IPS DF 19.7 (cell line): ENCODE data around the gene SLC9A4.
"Not testable (repeated sequence)": the region's sequence is repeated elsewhere in the genome, so short reads cannot be mapped to it uniquely, and the experiment has no call there.

Source experiments
- DNase-seq: peaks from one replicate; pipeline ENCODE4 v3.0.0-alpha.2; 2013; ENCODE audit warnings: low read depth, low spot score

SLC9A4 gene

GRCh38 chr2:102547462-102547861 is 74.4 kb downstream of the SLC9A4 start:
- DNase-seq: no peak

- DNase-seq: no peak
Observed at GRCh38 chr2:102549027-102549426, 76.0 kb downstream of the SLC9A4 start.

DNA sequence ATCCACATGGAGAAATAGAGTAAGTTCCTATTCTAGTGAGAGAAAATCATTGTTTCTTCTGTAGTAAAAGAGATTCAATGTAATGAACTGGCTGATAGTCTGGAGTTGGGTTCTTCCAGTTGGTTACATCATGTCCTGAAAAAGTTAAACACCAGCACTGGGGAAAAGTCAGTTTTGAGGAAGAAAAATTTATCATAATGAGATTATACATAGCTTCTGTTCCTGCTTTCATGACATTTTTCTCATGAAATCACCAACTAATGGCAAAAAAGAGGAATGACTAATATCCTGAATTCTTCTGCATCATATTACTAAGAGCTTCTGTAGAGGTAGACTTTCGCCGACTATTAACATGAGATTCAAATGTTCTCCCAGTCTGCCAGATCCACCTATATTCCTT is 77.1 kb downstream of the SLC9A4 start:
- no peak for DNase-seq

DNA sequence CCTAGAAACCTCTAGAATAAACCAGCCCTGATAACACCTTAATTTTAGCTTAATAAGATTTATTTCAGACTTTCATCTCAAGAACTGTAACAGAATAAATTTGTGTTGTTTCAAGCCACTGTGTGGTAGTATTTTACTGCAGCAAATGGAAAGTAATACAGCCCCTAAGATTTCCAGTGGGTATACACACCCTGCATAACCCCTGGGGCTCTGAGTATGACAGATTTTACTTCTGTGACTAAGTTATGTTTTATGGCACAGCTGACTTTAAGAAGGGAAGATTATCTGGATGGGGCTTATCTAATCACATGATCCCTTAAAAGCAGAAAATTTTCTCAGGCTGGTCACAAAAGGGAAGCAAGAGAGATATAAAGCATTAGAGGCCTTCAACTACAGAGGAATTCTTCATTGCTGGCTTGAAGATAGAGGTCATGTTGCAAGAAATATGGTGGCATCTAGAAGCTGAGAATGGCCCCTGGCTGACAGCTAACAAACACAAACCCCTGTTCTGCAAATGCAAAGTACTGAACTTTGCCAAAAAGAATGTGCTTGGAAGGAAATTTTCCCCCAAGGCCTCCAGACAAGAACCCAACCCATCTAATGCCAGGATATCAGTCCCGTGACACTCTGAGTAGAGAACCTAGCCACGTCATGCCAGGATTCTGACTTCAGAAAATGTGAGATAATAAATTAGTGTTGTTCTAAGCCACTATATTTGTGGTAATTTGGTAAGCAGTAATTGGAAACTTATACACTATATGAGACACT is 78.5 kb downstream of the SLC9A4 start:
- no peak for DNase-seq

GRCh38 chr2:102553601-102554000 is 80.6 kb downstream of the SLC9A4 start:
- no peak for DNase-seq

GRCh38 chr2:102558463-102558862 is 85.4 kb downstream of the SLC9A4 start:
- DNase-seq: no peak

GRCh38 chr2:102562542-102562941 is 89.5 kb downstream of the SLC9A4 start:
- not testable (repeated sequence) for DNase-seq

DNA sequence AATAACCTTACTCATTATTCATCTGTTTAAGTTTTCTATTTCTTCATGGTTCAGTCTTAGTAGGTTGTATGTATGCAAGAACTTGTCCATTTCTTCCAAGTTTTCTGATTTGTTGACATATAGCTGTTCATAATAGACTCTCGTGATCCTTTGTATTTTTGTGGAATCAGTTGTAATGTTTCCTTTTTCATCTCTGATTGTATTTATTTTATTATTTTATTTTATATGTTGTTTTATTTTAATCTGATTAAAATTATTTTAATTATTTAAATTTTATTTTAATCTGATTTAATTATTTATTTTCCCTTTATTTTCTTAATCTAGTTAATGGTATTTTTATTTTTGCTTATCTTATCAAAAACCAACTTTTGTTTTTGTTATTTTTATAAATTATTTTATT is 102.9 kb downstream of the SLC9A4 start:
- no peak for DNase-seq

DNA sequence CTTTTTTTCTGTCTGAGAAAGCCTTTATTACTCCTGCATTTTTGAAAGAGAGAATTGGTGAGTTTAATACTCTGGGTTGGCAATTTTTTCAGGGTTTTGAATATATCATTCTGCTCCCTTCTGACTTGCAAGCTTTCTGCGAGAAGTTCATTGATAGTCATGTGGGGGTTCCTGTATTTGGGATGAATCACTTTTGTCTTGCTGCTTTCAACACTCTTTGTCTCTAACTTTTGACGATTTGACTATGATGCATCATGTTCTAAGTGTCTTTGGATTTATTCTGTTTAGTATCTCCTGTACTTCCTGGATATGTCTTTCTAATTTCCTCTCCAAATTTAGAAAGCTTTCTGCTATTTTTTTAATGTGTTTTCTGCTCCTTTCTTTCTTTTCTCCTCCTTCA is 105.3 kb downstream of the SLC9A4 start:
- no peak for DNase-seq

DNA sequence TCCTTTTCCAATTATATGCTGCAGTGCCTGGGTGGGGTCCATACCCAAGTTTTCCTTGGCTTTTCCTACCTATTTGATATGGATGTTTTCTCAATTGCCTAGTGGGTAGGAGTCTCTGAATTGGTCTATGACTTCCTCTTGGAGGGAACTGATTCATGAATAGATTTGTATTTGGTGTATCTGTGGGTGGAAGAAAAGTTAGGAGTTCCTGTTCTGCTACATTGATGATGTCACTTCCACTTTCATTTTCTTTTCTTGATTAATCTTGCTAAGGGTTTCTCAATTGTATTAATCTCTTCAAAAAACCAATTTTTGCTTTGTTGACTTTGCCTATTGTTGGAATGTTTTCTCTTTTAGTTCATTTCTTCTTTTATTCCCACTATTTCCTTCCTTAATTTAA is 108.9 kb downstream of the SLC9A4 start:
- DNase-seq: no peak

DNA sequence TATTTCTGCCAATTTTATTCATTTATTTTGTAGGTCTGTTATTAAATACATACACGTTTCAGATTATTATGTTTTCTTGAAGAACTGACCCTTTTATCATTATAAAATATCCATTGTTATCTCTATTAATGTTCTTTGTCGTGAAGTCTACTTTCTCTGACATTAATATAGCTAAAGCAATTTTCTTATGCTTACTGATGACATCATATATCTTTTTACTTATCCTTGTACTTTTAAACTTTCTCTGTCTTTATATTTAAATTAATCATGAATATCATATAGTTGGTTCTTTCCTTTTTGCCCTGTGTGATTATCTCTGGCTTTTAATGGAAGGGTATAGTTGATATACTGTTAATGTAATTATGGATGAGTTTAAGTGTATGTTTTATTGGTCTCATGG is 109.8 kb downstream of the SLC9A4 start:
- DNase-seq: no peak
